GM19455 (cell line): ENCODE results near the gene COX17.

Experiments
- ATAC-seq: cut with Tn5 transposase; IDR thresholded peaks from one replicate; pipeline ENCODE4 v1.9.1; 2021; ENCODE audit not compliant: unreplicated experiment

Gene COX17

GRCh38 chr3:119675188-119675874 lies 1.9 kb downstream of the COX17 start:
- no peak for ATAC-seq

- ATAC-seq = no peak
Observed at GRCh38 chr3:119673875-119674274, 3.3 kb downstream of the COX17 start.

GRCh38 chr3:119672776-119673175 lies 4.4 kb downstream of the COX17 start:
- no peak for ATAC-seq

- ATAC-seq = no peak
Observed at GRCh38 chr3:119669906-119670570, 7.2 kb downstream of the COX17 start.

GRCh38 chr3:119665954-119666559 lies 11.1 kb downstream of the COX17 start:
- no peak for ATAC-seq

GRCh38 chr3:119664850-119665379 lies 12.3 kb downstream of the COX17 start:
- no peak for ATAC-seq

GRCh38 chr3:119664370-119664769 lies 12.8 kb downstream of the COX17 start:
- no peak for ATAC-seq

- ATAC-seq = no peak
Observed at GRCh38 chr3:119663885-119664284, 13.3 kb downstream of the COX17 start.

- ATAC-seq = no peak
Observed at GRCh38 chr3:119662604-119663373, 14.4 kb downstream of the COX17 start.

- no peak for ATAC-seq
Observed at GRCh38 chr3:119660474-119661440, 16.4 kb downstream of the COX17 start, which contains the start of gene POPDC2. POPDC2 (minus strand) TSS chr3:119660589; CDS start chr3:119660423, 166 bp downstream.

GRCh38 chr3:119659606-119660291 lies 17.5 kb downstream of the COX17 start:
- no peak for ATAC-seq

GRCh38 chr3:119658994-119659393 lies 18.2 kb downstream of the COX17 start:
- ATAC-seq = no peak

- peak; percentile 52 for ATAC-seq
Observed at GRCh38 chr3:119657887-119658702, 19.1 kb downstream of the COX17 start.

GRCh38 chr3:119653876-119654275 lies 23.3 kb downstream of the COX17 start:
- no peak for ATAC-seq

GRCh38 chr3:119652306-119653033 lies 24.7 kb downstream of the COX17 start:
- no peak for ATAC-seq

GRCh38 chr3:119649761-119650160 lies 27.4 kb downstream of the COX17 start:
- no peak for ATAC-seq

GRCh38 chr3:119647843-119648575 lies 29.2 kb downstream of the COX17 start:
- ATAC-seq = no peak
